ENCODE results near the gene GUCY1A2. TPM values are rescaled to one million over a fixed set of nuclear protein-coding genes. Genes with fewer than 3 reads are reported as not detected.

GUCY1A2 gene
- total RNA-seq, 6 experiments from 2014 or later = 1.1 to 4.9 (median 2.5) TPM

- ATAC-seq (no peak), DNase-seq (no peak)
- Histone ChIP-seq H3K36me3 (no peaks in the 10 kb centered on the region), H3K27me3 (no peaks in the 10 kb centered on the region), H3K4me1 (no peaks in the 10 kb centered on the region), H3K9me3 (no peaks in the 10 kb centered on the region), H3K27ac (no peak overlapping the region), H3K4me3 (no peak overlapping the region)
- WGBS (ENCODE audit: insufficient coverage, low coverage, low lambda C conversion rate, missing lambda C conversion rate) = 41% methylated on average over 3 of the region's 3 CpGs
- TF ChIP-seq CTCF (IDR thresholded peaks at IDR 0.05) (no peak), POLR2A (IDR thresholded peaks at IDR 0.05) (no peak)
- intact Hi-C loops (cut with DNase I) = no loop called here
Measured at GRCh38 chr11:106856566-106856965, 161.7 kb downstream of the GUCY1A2 start.

- no peak for TF ChIP-seq POLR2A (IDR thresholded peaks at IDR 0.05)
- TF ChIP-seq CTCF (IDR thresholded peaks at IDR 0.05) = no peak
- H3K9me3 ChIP-seq = no peaks in the 10 kb centered on the region
- WGBS (ENCODE audit: insufficient coverage, low coverage, low lambda C conversion rate, missing lambda C conversion rate) = 50% methylated on average over 1 of the region's 7 CpGs
- no peaks in the 10 kb centered on the region for H3K4me1 ChIP-seq
- peak in 1 of 4 donors; percentile 23 for ATAC-seq
- intact Hi-C loops (cut with DNase I) = no loop called here
- no peak for DNase-seq
- no peak overlapping the region for H3K4me3 ChIP-seq
- no peaks in the 10 kb centered on the region for H3K36me3 ChIP-seq
- no peak overlapping the region for H3K27ac ChIP-seq
- no peaks in the 10 kb centered on the region for H3K27me3 ChIP-seq
Measured at GRCh38 chr11:106854429-106854828, 163.8 kb downstream of the GUCY1A2 start.

- intact Hi-C loops (cut with DNase I) = no loop called here
- Histone ChIP-seq H3K36me3 (no peaks in the 10 kb centered on the region), H3K9me3 (no peaks in the 10 kb centered on the region), H3K27me3 (no peaks in the 10 kb centered on the region), H3K27ac (no peak overlapping the region), H3K4me3 (no peak overlapping the region), H3K4me1 (no peaks in the 10 kb centered on the region)
- TF ChIP-seq POLR2A (IDR thresholded peaks at IDR 0.05) (no peak), CTCF (IDR thresholded peaks at IDR 0.05) (no peak)
- peak in 1 of 3 donors; percentile 24 for DNase-seq
- 67% methylated on average over 1 of the region's 1 CpG for WGBS (ENCODE audit: insufficient coverage, low coverage, low lambda C conversion rate, missing lambda C conversion rate)
- peak in 1 of 4 donors; percentile 22 for ATAC-seq
Measured at GRCh38 chr11:106853850-106854401, 164.3 kb downstream of the GUCY1A2 start.

GRCh38 chr11:106852779-106853178 lies 165.5 kb downstream of the GUCY1A2 start:
- Histone ChIP-seq H3K4me1 (no peaks in the 10 kb centered on the region), H3K36me3 (no peaks in the 10 kb centered on the region), H3K27ac (no peak overlapping the region), H3K27me3 (no peaks in the 10 kb centered on the region), H3K9me3 (no peaks in the 10 kb centered on the region), H3K4me3 (no peak overlapping the region)
- ATAC-seq (no peak), DNase-seq (no peak)
- intact Hi-C loops (cut with DNase I) = no loop called here
- no peak for TF ChIP-seq CTCF (IDR thresholded peaks at IDR 0.05)
- no peak for TF ChIP-seq POLR2A (IDR thresholded peaks at IDR 0.05)

GRCh38 chr11:106848526-106848925 lies 169.8 kb downstream of the GUCY1A2 start:
- no peaks in the 10 kb centered on the region for H3K36me3 ChIP-seq
- H3K27ac ChIP-seq = no peak overlapping the region
- intact Hi-C loops (cut with DNase I) = no loop called here
- no peak overlapping the region for H3K4me3 ChIP-seq
- no peak for TF ChIP-seq CTCF (IDR thresholded peaks at IDR 0.05)
- TF ChIP-seq POLR2A (IDR thresholded peaks at IDR 0.05) = no peak
- no peaks in the 10 kb centered on the region for H3K27me3 ChIP-seq
- no peaks in the 10 kb centered on the region for H3K4me1 ChIP-seq
- ATAC-seq = no peak
- DNase-seq = no peak
- no peaks in the 10 kb centered on the region for H3K9me3 ChIP-seq
